NCI-H2029 treated with DMSO at 0.1 percent for 48 hours (cell line): ENCODE data around the gene NCLN.
A peak's percentile ranks its signal among the peaks of the same experiment; 100 is the strongest.
"Not testable (repeated sequence)": the region's sequence is repeated elsewhere in the genome, so short reads cannot be mapped to it uniquely, and the experiment has no call there.

ENCODE experiments used
- DNase-seq: peaks from one replicate; lab custom pipeline; 2025; lab: John Stamatoyannopoulos, UW

The NCLN gene

GRCh38 chr19:3154957-3155736 lies 30.6 kb upstream of the NCLN start:
- DNase-seq, result no peak

- no peak for DNase-seq
These were observed 28.5 kb upstream of the NCLN start for GRCh38 chr19:3157096-3157845.

DNA sequence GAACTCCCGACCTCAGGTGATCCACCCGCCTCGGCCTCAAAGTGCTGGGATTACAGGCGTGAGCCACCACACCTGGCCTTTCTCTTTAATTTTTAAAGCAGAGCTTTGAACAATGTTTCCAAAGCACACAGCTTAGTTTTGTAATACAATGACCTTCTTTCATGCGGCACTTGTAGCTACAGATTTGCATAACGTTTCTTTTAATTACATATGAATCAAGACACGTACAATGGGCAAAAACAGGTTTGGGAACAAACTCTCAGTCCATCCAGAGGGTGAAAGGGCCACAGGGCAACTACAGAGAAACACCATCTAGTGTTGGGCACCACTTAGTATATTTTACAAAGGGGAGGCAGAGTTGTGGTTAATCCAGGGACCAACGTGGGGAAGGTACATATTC lies 26.2 kb upstream of the NCLN start:
- DNase-seq, result no peak

DNA sequence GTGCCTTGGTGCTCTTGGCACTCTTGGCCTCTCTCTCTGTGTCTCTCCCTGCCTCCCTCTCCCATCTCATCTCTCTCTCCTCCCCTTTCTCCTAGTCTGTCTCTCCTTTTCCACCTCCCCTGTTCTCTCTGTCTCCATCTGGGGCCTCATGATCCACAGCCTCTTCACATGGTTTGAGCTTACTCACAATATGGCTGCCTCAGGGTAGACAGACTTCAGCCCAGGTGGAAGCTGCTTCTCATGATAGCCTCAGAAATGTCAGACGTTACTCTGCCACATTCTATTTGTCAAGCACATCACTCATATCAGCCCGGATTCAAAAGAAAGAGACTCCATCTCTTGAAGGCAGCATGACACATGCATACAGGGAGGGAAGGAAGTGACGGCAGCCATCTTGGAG lies 25.5 kb upstream of the NCLN start:
- no peak for DNase-seq

DNA sequence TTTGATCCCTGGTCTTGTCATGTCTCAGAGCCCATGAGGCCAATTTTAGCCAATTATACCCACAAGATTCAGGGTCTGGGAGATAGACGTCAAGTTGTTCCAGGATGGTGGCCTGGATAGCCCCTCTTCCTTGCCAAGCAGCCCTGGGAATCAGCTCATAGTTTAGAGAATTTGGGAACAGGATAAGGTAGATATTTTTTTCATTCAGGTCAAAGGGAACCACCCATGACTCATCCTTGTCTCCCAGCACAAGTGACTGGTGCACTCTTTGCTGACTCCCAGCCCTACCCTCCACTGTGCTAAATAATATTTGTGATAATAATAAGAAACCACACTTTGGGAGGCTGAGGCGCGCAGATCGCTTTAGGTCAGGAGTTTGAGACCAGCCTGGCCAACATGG lies 24.3 kb upstream of the NCLN start:
- no peak for DNase-seq

DNA sequence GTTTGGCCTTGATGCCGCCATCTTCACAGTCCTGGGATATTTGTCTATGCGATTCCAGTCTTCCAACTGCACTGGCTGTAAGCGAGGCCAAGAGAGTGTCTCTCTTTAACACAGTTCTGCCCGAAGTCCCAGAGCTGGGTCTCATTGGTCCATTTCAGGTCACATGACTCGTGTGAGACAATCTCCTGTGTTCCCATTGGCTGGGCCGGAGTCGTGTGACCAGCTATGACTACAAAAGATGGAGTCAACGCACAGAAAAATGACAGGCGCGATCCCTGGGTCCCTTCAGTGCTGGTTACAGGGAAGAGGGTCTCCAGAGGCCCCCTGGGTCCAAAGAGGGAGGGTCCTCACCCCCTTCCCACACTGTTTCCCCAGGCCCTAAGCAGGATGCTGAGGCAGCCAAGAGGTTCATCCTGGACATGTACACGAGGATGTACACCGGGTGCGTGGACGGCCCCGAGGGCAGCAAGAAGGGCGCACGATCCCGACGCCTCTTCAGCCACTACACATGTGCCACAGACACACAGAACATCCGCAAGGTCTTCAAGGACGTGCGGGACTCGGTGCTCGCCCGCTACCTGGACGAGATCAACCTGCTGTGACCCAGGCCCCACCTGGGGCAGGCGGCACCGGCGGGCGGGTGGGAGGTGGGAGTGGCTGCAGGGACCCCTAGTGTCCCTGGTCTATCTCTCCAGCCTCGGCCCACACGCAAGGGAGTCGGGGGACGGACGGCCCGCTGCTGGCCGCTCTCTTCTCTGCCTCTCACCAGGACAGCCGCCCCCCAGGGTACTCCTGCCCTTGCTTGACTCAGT lies 23.1 kb upstream of the NCLN start:
- DNase-seq, result no peak

DNA sequence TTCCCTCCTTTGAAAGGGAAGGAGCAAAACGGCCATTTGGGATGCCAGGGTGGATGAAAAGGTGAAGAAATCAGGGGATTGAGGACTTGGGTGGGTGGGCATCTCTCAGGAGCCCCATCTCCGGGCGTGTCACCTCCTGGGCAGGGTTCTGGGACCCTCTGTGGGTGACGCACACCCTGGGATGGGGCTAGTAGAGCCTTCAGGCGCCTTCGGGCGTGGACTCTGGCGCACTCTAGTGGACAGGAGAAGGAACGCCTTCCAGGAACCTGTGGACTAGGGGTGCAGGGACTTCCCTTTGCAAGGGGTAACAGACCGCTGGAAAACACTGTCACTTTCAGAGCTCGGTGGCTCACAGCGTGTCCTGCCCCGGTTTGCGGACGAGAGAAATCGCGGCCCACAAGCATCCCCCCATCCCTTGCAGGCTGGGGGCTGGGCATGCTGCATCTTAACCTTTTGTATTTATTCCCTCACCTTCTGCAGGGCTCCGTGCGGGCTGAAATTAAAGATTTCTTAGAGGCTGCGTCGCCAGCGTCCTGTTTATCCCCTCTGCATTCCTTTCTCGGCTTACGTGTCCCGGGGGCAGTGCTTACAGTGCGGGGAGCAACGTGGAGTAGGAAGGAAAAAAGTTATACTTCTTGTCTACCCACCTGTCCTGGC lies 22.4 kb upstream of the NCLN start:
- DNase-seq, result peak; percentile 55

DNA sequence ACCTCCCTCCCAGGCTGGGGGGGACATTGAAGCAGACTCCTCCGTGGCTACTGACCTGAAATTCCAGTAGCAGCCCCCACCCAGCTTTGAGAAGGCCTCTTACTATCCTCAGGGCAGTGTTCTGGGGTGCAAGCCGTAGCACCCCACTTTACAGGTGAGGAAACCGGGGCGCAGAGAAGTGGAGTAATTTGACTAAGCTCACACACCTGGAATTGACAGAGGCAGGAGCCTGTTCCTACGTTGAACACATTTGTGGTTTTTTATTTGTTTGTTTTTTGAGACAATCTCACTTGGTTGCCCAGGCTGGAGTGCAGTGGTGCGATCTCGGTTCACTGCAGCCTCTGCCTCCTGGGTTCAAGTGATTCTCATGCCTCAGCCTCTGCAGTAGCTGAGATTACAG lies 21.8 kb upstream of the NCLN start:
- DNase-seq, result no peak

DNA sequence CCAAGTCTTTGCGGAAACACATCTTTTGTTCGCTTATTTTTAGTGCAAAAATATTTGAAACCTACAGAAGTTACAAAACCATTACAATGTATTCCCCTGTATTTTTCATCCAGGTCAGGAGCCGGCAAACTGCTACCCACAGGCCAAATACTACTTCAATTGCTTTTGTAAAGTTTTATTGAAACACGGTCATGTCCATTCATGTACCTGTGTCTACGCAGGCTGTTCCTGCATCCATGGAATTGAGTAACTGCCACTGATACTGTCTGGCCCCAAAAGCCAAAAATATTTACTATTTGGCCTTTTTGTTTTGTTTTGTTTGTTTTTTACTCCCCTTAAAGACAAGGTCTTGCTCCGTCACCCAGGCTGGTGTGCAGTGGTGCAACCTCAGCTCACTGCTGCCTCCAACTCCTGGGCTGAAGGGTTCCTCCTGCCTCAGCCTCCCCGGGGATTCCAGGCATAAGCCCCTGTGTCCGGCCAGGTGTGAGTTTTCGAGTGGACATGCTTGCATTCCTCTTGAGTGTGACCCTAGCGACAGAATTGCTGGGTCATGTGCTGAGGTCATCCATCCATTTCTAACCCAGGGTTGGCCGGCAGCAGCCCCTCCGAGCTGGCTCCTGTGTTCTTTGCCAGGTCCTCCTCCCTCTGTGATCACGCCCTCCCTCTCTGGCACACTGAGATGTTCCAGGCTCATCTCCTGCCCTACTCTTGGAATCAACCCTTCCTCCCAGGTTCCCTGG lies 18.0 kb upstream of the NCLN start:
- DNase-seq, result no peak

GRCh38 chr19:3171894-3172672 lies 13.6 kb upstream of the NCLN start:
- no peak for DNase-seq

DNA sequence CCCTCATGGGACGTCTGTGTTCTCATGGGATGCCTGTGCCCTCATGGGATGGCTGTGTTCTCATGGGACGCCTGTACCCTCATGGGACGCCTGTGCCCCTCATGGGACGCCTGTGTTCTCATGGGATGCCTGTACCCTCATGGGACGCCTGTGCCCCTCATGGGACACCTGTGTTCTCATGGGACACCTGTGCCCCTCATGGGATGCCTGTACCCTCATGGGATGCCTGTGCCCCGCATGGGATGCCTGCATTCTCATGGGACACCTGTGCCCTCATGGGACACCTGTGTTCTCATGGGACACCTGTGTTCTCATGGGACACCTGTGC lies 13.1 kb upstream of the NCLN start:
- DNase-seq, result not testable (repeated sequence)

GRCh38 chr19:3175781-3176714 lies 9.7 kb upstream of the NCLN start:
- no peak for DNase-seq

DNA sequence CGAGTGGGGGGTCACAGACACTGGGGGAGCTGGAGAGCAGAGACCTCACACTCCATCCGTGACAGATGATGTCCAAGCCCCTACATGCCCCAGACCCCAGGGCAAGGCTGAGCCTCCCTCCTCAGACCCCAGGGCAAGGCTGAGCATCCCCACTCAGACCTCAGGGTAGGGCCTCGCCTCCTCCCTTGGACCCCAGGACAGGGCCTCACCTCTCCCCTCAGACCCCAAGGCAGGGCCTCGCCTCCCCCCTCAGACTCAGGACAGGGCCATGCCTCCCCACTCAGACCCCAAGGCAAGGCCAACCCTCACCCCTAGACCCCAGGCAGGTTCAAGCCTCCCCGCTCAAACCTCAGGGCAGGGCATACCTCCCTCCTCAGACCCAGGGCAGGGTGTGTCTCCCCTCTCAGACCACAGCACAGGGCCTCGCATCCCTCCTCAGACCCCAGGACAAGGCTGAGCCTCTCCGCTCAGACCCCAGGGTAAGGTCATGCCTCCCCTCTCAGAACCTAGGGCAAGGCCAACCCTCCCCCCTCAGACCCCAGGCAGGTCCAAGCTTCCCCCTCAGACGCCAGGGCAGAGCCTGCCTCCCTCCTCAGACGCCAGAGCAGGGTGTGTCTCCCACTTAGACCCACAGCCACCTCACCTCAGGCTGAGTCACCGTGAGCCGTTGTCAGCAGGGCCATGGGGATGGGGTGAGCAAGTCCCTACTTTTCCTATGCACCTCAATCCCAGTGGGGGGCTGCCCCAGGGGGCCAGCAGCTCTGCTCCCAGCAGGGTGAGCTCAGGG lies 8.8 kb upstream of the NCLN start:
- DNase-seq, result no peak

DNA sequence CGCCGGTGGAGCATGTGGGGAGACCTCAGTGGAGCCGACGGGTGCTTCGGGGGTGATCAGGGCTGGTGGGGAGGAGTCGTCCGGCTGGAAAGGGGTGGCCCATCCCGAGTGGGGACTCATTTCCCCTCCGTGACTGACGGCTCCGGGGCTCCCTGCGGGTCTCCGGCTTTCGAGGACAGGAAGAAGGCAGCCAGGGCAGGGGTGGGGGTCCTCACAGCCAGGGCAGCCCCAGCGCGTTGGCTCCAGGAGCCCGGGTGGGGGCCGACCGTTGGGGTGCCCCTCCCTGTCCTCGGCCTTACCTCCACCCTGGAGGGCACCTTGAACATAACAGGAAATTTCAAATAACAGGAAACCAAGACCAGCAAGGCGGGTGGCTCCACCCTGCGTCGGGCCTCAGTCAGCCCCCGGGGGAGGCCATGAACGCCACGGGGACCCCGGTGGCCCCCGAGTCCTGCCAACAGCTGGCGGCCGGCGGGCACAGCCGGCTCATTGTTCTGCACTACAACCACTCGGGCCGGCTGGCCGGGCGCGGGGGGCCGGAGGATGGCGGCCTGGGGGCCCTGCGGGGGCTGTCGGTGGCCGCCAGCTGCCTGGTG lies 7.3 kb upstream of the NCLN start, which contains the start of gene S1PR4:
TSS of gene S1PR4 (plus strand) at position 393 of the 596 bp plus-strand sequence. CDS start at position 417, 24 bp downstream.
- no peak for DNase-seq

- no peak for DNase-seq
These were observed 6.6 kb upstream of the NCLN start for GRCh38 chr19:3178973-3179738.

DNA sequence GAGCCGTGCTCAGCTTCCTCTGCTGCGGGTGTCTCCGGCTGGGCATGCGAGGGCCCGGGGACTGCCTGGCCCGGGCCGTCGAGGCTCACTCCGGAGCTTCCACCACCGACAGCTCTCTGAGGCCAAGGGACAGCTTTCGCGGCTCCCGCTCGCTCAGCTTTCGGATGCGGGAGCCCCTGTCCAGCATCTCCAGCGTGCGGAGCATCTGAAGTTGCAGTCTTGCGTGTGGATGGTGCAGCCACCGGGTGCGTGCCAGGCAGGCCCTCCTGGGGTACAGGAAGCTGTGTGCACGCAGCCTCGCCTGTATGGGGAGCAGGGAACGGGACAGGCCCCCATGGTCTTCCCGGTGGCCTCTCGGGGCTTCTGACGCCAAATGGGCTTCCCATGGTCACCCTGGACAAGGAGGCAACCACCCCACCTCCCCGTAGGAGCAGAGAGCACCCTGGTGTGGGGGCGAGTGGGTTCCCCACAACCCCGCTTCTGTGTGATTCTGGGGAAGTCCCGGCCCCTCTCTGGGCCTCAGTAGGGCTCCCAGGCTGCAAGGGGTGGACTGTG lies 5.9 kb upstream of the NCLN start:
- no peak for DNase-seq
